ENCODE data around the gene FCGR2B. TPM values are rescaled to one million over a fixed set of nuclear protein-coding genes. Genes with fewer than 3 reads are reported as not detected.
A peak's percentile ranks its signal among the peaks of the same experiment; 100 is the strongest.
"Not testable (repeated sequence)": the region's sequence is repeated elsewhere in the genome, so short reads cannot be mapped to it uniquely, and the experiment has no call there.

The FCGR2B gene
- total RNA-seq, 1 donor from 2014 or later = not detected

DNA sequence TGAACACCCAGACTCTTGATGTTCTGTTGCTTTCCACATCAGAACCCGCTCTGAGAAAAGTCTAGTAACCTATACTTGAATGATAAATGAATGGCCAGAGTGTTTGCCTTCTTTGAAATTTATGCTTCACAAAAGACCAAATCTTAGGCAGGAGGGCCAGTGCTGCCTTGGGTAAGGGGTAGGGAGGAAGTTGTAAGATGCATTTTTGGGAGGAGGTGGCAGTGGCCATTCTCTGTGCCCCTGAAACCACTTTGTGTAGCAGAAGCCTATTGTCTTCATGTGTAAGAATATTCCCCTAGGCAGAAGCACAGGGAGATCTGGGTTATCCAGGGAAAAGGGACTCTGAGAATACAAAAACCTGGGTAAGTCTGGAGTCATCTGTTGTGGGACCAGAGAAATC lies 626 bp downstream of the FCGR2B start:
- H3K27me3 Mint-ChIP-seq (ENCODE audit: low read depth, unreplicated experiment); H3K36me3 Mint-ChIP-seq (ENCODE audit: low read depth, unreplicated experiment); H2AFZ ChIP-seq (ENCODE audit: low read depth, low read length); H3K27ac Mint-ChIP-seq (ENCODE audit: unreplicated experiment); H3K9me3 ChIP-seq (ENCODE audit: insufficient read depth, low read depth, low read length); H3K27me3 ChIP-seq (ENCODE audit: insufficient read depth, low read length); H3K4me2 ChIP-seq (ENCODE audit: low read length); H3K4me1 Mint-ChIP-seq (ENCODE audit: low read depth, unreplicated experiment); FAIRE-seq; H3K79me2 ChIP-seq (ENCODE audit: insufficient read depth, low read length); H3K4me3 ChIP-seq (ENCODE audit: insufficient read depth, low read depth, low read length); H3K27ac ChIP-seq (ENCODE audit: low read depth, low read length); H3K4me1 ChIP-seq (ENCODE audit: insufficient read depth, low read length); H3K36me3 ChIP-seq (ENCODE audit: insufficient read depth, low read length); DNase-seq (ENCODE audit: low read depth); H4K20me1 ChIP-seq (ENCODE audit: insufficient read depth, low read length); H3K9ac ChIP-seq (ENCODE audit: low read length); H3K9me3 Mint-ChIP-seq (ENCODE audit: unreplicated experiment); H3K4me3 Mint-ChIP-seq (ENCODE audit: unreplicated experiment): not testable (repeated sequence)

DNA sequence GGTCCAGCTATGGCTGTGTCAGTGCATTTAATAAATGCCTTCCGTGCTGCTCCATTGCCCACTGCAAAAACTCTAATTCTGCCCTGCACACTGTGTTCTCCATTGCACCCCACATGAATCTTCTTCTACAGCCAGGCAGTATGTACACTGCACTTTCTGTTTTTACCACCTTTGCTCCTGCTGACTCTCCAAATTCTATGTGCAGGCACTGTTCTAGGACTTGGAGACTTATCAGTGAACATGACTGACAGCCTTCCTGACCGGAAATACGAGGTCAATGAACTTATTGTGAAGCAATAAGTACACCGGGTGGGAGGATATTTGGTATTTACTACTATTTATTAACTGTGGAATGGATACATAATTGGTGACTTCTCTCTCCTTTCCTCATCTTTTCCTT lies 1.7 kb downstream of the FCGR2B start:
- FAIRE-seq; H4K20me1 ChIP-seq (ENCODE audit: insufficient read depth, low read length); H3K27me3 Mint-ChIP-seq (ENCODE audit: low read depth, unreplicated experiment): not testable (repeated sequence)

DNA sequence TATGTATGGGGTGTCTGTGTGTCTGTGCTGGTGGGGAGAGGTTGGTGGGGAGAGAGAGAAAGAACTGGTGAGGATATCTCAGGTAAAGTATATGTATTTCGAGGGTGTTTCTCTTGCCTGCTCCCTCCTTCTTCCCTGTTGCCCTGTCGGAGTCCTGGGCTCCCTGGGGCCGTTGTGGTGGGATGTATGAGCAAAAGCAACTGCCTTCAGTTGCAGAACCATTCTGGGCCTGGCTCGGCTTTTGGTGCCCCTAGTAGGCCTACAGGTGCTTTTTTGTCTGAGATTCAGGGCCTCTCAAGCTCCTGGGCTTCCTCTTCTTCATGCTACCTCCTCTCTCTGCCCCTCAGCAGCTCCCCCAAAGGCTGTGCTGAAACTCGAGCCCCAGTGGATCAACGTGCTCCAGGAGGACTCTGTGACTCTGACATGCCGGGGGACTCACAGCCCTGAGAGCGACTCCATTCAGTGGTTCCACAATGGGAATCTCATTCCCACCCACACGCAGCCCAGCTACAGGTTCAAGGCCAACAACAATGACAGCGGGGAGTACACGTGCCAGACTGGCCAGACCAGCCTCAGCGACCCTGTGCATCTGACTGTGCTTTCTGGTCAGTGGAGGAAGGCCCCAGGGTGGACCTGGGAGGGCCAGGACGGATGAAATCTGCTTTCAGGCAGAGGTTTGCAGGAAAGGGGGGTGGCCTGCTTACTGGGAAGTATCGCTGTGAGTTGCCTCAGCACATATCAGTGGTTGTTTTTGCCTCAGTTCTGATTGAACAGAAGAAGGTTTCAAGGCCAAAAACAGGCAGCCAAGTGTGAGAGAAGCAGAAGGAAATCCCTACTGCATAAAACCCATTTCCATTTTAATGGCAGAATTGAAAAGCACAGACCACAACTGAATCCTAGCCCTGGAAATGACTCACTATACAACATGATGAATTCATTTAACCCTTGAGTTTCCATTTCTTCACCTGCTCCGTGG lies 8.4 kb downstream of the FCGR2B start:
- H3K9ac ChIP-seq (ENCODE audit: low read length); H3K27ac Mint-ChIP-seq (ENCODE audit: unreplicated experiment); H3K27me3 Mint-ChIP-seq (ENCODE audit: low read depth, unreplicated experiment); H3K4me3 Mint-ChIP-seq (ENCODE audit: unreplicated experiment); H3K9me3 ChIP-seq (ENCODE audit: insufficient read depth, low read depth, low read length); H3K36me3 Mint-ChIP-seq (ENCODE audit: low read depth, unreplicated experiment); H3K36me3 ChIP-seq (ENCODE audit: insufficient read depth, low read length); H3K27ac ChIP-seq (ENCODE audit: low read depth, low read length); H3K79me2 ChIP-seq (ENCODE audit: insufficient read depth, low read length); H3K27me3 ChIP-seq (ENCODE audit: insufficient read depth, low read length); H3K4me1 ChIP-seq (ENCODE audit: insufficient read depth, low read length); H4K20me1 ChIP-seq (ENCODE audit: insufficient read depth, low read length); H3K9me3 Mint-ChIP-seq (ENCODE audit: unreplicated experiment); H3K4me3 ChIP-seq (ENCODE audit: insufficient read depth, low read depth, low read length); DNase-seq (ENCODE audit: low read depth): not testable (repeated sequence)
- Histone ChIP-seq H3K4me2 (ENCODE audit: low read length) (peak overlapping the region; percentile 48), H2AFZ (ENCODE audit: low read depth, low read length) (peak overlapping the region; percentile 52)
- peak; percentile 76 for FAIRE-seq
- peaks cover 15% of the 10 kb centered on the region for H3K4me1 Mint-ChIP-seq (ENCODE audit: low read depth, unreplicated experiment)

More for the DNA sequence above, 1.7 kb downstream of the FCGR2B start:
- H3K4me1 ChIP-seq (ENCODE audit: insufficient read depth, low read length); H3K27me3 ChIP-seq (ENCODE audit: insufficient read depth, low read length); H3K4me3 Mint-ChIP-seq (ENCODE audit: unreplicated experiment); H3K27ac ChIP-seq (ENCODE audit: low read depth, low read length); H3K9me3 ChIP-seq (ENCODE audit: insufficient read depth, low read depth, low read length); DNase-seq (ENCODE audit: low read depth); H3K79me2 ChIP-seq (ENCODE audit: insufficient read depth, low read length); H3K4me1 Mint-ChIP-seq (ENCODE audit: low read depth, unreplicated experiment); H3K9me3 Mint-ChIP-seq (ENCODE audit: unreplicated experiment); H3K36me3 Mint-ChIP-seq (ENCODE audit: low read depth, unreplicated experiment); H2AFZ ChIP-seq (ENCODE audit: low read depth, low read length); H3K4me2 ChIP-seq (ENCODE audit: low read length); H3K36me3 ChIP-seq (ENCODE audit: insufficient read depth, low read length); H3K4me3 ChIP-seq (ENCODE audit: insufficient read depth, low read depth, low read length); H3K9ac ChIP-seq (ENCODE audit: low read length); H3K27ac Mint-ChIP-seq (ENCODE audit: unreplicated experiment): not testable (repeated sequence)

DNA sequence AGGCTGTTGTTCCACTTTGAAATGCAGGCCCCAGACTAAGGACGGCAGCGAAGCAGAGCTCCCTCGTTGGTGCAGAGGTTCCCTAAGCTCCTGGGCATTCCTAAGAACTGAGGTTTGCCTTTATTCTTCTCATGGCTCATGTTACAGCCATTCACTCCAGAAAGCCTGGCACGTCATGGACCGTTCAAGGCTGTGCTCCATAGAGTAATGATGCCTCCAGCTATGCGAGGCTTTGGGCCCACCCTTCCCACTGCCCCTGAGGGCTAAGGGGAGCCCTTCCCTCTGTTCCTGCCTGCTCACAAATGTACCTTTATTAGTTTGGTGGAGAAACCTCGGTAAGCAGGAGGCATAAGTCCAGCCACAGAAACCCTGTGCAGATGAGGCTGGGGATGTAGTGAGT lies 10.5 kb downstream of the FCGR2B start:
- not testable (repeated sequence) for H3K9me3 ChIP-seq (ENCODE audit: insufficient read depth, low read depth, low read length); H3K27me3 ChIP-seq (ENCODE audit: insufficient read depth, low read length); H3K4me3 ChIP-seq (ENCODE audit: insufficient read depth, low read depth, low read length); H3K36me3 Mint-ChIP-seq (ENCODE audit: low read depth, unreplicated experiment); H3K9ac ChIP-seq (ENCODE audit: low read length); H3K9me3 Mint-ChIP-seq (ENCODE audit: unreplicated experiment); H3K36me3 ChIP-seq (ENCODE audit: insufficient read depth, low read length); H3K4me1 ChIP-seq (ENCODE audit: insufficient read depth, low read length); FAIRE-seq; H3K79me2 ChIP-seq (ENCODE audit: insufficient read depth, low read length); H3K27ac Mint-ChIP-seq (ENCODE audit: unreplicated experiment); H3K4me2 ChIP-seq (ENCODE audit: low read length); H3K27ac ChIP-seq (ENCODE audit: low read depth, low read length); H2AFZ ChIP-seq (ENCODE audit: low read depth, low read length); H3K27me3 Mint-ChIP-seq (ENCODE audit: low read depth, unreplicated experiment); H4K20me1 ChIP-seq (ENCODE audit: insufficient read depth, low read length); H3K4me3 Mint-ChIP-seq (ENCODE audit: unreplicated experiment)
- DNase-seq (ENCODE audit: low read depth) = peak; percentile 6
- peaks cover 21% of the 10 kb centered on the region for H3K4me1 Mint-ChIP-seq (ENCODE audit: low read depth, unreplicated experiment)

DNA sequence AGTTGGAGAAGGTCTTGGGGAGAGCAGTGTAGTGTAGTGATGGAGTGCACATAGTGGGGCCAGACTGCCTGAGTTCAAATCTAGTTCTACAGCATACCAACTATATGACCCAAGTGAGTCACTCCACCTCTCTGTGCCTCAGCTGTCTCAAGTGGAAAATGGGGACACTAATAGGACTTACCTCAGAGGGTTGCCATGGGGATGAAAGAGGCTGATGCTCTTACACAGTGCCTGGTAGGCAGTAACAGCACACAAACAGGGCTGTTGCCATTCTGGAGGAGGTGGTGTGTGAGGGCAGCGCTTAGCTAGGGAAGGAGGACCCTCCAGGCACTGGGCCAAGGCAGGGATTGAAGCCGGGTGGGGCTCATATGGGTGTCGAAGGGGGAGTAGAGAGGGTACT lies 11.5 kb downstream of the FCGR2B start:
- H3K27ac ChIP-seq (ENCODE audit: low read depth, low read length); H2AFZ ChIP-seq (ENCODE audit: low read depth, low read length); FAIRE-seq; H3K27me3 ChIP-seq (ENCODE audit: insufficient read depth, low read length); DNase-seq (ENCODE audit: low read depth); H3K4me3 ChIP-seq (ENCODE audit: insufficient read depth, low read depth, low read length); H3K9me3 ChIP-seq (ENCODE audit: insufficient read depth, low read depth, low read length); H3K4me3 Mint-ChIP-seq (ENCODE audit: unreplicated experiment); H3K4me1 ChIP-seq (ENCODE audit: insufficient read depth, low read length); H3K27ac Mint-ChIP-seq (ENCODE audit: unreplicated experiment); H3K9ac ChIP-seq (ENCODE audit: low read length); H4K20me1 ChIP-seq (ENCODE audit: insufficient read depth, low read length); H3K79me2 ChIP-seq (ENCODE audit: insufficient read depth, low read length); H3K27me3 Mint-ChIP-seq (ENCODE audit: low read depth, unreplicated experiment); H3K9me3 Mint-ChIP-seq (ENCODE audit: unreplicated experiment); H3K36me3 ChIP-seq (ENCODE audit: insufficient read depth, low read length); H3K4me2 ChIP-seq (ENCODE audit: low read length); H3K36me3 Mint-ChIP-seq (ENCODE audit: low read depth, unreplicated experiment): not testable (repeated sequence)
- H3K4me1 Mint-ChIP-seq (ENCODE audit: low read depth, unreplicated experiment) = peaks cover 21% of the 10 kb centered on the region

DNA sequence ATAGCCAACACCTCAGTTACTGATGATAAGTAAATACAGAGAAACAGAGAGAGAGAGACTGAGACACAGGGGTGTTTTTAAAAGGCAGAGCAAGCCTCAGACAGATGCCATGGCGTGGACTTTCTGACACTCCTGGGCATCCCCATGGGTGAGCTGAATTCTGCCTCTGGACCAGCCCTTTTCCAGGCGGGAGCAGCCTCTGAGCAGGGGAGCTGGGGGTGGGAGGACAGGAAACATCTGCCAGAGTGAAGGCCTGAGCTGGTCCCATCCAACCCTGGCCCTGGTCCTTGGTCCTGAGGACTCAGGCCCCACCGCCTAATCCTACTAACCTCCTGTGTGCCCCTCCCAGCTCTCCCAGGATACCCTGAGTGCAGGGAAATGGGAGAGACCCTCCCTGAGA lies 12.0 kb downstream of the FCGR2B start:
- not testable (repeated sequence) for DNase-seq (ENCODE audit: low read depth); H3K27me3 ChIP-seq (ENCODE audit: insufficient read depth, low read length); FAIRE-seq; H3K36me3 Mint-ChIP-seq (ENCODE audit: low read depth, unreplicated experiment); H3K27ac ChIP-seq (ENCODE audit: low read depth, low read length); H3K4me1 ChIP-seq (ENCODE audit: insufficient read depth, low read length); H2AFZ ChIP-seq (ENCODE audit: low read depth, low read length); H3K27ac Mint-ChIP-seq (ENCODE audit: unreplicated experiment); H3K9ac ChIP-seq (ENCODE audit: low read length); H3K4me3 ChIP-seq (ENCODE audit: insufficient read depth, low read depth, low read length); H3K79me2 ChIP-seq (ENCODE audit: insufficient read depth, low read length); H3K9me3 Mint-ChIP-seq (ENCODE audit: unreplicated experiment); H4K20me1 ChIP-seq (ENCODE audit: insufficient read depth, low read length); H3K36me3 ChIP-seq (ENCODE audit: insufficient read depth, low read length); H3K4me3 Mint-ChIP-seq (ENCODE audit: unreplicated experiment); H3K9me3 ChIP-seq (ENCODE audit: insufficient read depth, low read depth, low read length); H3K4me2 ChIP-seq (ENCODE audit: low read length); H3K27me3 Mint-ChIP-seq (ENCODE audit: low read depth, unreplicated experiment)
- H3K4me1 Mint-ChIP-seq (ENCODE audit: low read depth, unreplicated experiment) = peaks cover 21% of the 10 kb centered on the region
